Measurements from ENCODE around the gene ZBTB24.
"Not testable (repeated sequence)": the region's sequence is repeated elsewhere in the genome, so short reads cannot be mapped to it uniquely, and the experiment has no call there.

ZBTB24 gene

GRCh38 chr6:109467696-109468095 lies 15.3 kb downstream of the ZBTB24 start:
- no peak for DNase-seq

GRCh38 chr6:109466212-109466923 lies 16.7 kb downstream of the ZBTB24 start:
- no peak for DNase-seq

DNA sequence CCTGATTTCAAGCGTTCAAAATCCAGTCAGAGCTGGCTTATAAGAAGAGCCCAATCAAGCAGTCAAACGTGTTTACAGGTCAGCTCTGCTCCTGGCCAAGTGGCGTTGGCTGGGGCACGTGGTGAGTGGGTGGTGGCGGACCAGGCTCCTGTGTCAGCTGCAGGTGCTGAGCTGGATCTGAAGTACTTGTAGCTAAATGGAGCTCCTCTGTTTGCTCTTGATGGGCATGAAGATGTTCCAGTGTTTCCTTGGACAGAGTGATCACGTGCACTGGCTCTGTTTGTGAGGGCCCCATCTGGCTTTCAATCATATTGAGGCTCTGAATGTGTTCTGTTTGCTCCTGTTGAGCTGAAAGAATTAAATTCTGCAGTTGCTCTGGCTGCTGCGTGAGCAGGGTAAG lies 17.2 kb downstream of the ZBTB24 start:
- DNase-seq: no peak

DNA sequence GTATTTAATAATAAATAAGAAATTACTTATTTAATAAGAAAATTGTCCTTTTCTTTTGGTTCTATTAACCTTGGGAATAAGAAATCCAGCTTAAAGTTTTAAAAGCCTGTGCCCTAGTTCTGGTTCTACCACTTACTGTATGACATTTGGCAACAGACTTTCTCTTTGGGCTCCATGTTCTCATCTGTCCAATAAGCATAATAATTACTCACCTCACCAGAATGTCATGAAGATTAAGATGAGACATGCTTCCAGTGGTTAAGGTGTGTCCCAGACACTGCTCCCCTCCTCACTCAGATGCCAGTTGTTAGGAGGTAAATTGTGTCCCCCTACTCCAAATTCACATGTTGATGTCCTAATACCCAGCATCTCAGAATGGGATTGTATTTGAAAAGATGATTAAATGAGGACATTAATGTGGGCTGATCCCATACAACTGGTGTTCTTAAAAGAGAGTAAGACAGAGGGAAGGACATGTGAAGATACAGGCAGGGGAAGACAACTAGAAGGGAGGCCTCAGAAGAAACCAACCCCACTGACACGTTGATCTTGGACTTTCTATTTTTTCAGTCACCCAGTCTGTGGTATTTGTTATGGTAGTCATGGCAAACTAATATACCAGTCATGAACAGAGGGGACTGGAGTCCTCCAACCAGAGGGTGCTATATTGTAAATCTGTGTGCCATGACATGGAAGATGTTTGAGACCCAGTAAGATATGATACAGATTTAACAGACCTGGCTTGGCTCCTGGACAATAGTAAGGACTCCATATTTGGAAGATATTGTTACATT lies 21.1 kb downstream of the ZBTB24 start:
- DNase-seq: no peak

GRCh38 chr6:109461205-109461604 lies 21.8 kb downstream of the ZBTB24 start:
- not testable (repeated sequence) for DNase-seq

DNA sequence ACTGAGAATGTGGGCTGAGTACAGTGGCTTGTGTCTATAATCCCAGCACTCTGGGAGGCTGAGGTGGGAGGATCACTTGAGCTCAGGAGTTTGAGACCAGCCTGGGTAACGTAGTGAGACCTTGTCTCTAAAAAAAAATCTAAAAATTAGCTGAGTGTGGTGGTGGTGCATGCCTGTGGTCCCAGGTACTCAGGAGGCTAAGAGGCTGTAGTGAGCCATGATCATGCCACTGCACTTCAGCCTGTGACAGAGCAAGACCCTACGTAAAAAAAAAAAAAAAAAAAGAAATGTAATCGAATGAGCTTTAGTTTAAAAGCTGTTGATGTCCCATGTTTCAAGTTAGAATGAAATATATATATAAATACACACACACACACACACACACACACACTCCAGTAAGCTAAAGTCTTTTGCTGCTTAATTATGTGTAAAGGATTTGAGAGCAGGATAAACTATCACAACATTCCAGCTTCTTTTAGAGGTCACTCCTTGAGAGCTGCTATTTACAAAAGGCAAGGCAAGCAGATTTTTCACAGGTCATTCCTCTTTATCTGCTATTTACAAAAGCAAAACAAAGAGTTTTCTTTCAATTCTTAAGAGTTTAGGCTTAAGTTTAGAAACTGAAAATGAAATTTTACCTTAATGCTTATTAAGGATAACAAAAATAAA lies 22.7 kb downstream of the ZBTB24 start:
- peak; percentile 39 for DNase-seq

DNA sequence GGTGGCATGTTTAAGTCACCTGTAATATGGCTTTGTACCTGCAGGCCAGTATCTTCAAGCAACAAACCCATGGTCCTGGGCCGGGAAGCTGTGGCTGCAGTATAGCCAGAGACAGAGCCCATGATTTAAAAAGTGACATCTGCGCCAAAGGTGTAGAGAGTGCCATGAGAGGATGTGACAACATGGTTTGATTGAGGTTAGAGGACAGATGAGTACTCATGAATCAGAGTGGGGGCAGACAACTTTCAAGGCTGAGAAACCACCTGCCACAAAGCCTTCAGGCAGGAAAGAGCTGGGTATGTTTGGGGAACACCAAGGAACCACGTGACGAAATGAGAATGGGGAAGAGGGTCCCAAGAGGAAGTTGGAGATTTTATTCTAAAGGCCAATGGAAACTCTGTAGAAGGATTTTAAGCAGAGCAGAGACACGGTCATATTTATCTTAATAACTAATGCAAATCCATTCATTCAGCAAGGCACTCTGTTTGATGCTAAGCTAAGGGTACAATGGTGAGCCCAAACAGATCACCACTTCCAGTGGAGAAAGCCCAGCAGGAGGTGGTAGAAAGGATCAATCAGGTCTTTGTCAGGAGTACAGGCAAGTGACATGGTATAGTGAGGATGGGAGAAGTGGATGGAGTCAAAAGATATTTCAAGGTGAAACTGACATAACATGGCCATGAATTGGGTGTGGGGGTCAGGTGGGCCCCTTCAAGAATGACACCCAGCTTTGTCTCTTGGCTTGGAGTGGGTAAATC lies 24.1 kb downstream of the ZBTB24 start:
- no peak for DNase-seq

DNA sequence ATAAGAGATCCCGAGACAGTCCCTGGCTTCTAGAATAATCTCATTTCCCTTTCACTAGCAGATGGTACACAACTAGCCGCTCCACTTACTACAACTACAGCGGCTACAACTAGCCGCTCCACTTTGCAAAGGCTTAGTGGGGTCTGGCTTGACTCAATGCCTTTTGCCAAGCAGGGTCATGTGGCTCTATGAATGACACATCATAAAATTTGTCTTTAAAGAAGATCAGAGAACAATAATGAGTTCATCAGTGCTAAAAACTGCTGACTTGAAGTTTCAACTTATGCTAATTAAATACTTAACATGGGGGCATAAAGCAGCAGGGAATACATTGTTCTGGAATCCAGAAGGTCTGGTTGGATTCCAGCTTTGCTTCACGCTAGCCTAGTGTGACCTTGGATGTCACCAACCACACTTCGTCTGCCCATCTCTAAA lies 25.4 kb downstream of the ZBTB24 start:
- DNase-seq: no peak

- no peak for DNase-seq
Measured at GRCh38 chr6:109456710-109457561, 26.1 kb downstream of the ZBTB24 start.

- DNase-seq: no peak
Measured at GRCh38 chr6:109456111-109456583, 26.9 kb downstream of the ZBTB24 start.

GRCh38 chr6:109455437-109456110 lies 27.4 kb downstream of the ZBTB24 start, which contains the start of gene MICAL1:
MICAL1 (minus strand) TSS chr6:109455772; CDS start chr6:109454196, 1,576 bp downstream.
- DNase-seq: peak; percentile 26

DNA sequence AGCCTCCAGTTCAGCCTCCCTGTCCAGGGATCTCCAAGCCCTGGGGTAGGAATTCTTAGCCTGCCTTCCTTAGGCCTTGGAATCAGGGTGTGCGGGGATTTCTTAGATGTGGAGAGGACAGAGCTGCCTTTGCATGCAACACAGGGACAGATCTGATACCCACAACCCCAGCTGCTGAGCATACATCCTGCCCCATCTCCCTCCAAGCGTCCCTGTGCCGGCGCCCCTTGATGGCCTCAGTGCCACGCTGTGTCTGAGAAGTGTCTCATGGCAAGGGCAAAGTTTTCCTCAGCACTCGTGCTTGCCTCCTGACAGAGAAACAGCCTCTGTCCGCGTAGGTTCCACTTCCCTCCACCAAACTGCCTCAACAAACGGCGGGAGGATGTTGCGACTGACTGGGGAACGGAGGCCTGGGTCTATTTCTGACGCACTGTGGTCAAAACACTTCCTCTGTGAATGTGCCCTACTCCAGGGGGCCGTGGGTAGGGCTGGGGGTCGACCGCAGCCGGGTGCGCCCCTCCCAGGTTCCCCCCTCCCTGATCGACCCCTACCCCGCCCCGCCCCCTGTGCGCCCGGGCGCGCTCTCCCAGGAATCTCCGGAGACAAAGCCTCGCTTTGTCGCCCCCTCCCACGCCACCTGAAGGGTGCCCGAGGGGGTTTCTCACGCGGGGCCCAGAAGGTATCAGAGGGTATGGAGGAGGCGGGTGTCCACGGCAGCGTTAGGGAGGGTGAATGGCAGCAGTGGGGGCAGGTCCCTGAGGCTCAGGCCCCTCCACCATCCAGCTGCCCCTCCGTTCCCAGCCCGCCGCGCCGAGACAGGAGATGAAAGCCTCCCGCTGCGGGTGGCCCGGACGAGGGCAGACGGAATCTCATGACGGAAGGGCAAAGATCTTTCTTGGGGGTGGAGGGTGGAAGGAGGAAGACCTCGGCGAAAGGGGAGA lies 28.3 kb downstream of the ZBTB24 start:
- DNase-seq: no peak

- DNase-seq: no peak
Measured at GRCh38 chr6:109453594-109454495, 29.2 kb downstream of the ZBTB24 start.

DNA sequence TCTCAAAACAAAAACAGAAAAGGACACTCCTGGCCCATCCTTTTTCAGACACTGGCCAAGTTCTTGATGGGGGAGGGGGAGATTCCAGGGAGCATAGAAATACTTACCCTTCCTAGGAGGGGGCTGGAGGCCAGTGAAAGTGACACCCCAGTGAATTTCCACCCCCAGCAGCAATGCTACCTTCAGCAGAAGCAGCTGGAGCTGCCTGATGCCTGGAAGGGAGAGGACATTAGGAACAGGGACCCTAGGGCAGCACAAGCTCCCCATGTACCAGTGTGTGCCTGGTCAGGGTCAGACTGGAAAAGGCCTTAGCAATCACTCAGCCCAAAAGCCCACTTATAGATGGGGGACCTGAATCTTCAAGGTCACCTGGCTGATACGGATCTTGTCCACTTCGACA lies 29.9 kb downstream of the ZBTB24 start:
- no peak for DNase-seq

GRCh38 chr6:109452181-109452580 lies 30.8 kb downstream of the ZBTB24 start:
- no peak for DNase-seq

DNA sequence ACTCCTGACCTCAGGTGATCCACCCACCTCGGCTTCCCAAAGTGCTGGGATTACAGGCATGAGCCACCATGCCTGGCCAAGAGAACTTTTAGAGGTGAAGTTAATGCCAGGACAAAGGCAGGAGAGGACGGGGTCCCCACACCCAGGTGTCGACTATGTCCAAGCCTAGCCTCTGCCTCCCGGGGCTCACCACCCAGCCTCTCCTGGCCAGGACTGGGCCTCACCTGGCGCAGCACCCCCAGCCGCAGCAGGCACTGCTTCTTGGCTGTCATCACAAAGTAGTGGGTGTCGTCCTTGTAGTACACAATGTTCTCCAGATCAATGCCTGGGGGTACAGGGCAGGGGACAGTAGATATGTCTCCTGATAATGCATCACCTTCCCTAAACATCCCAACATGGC lies 31.6 kb downstream of the ZBTB24 start:
- DNase-seq: no peak

DNA sequence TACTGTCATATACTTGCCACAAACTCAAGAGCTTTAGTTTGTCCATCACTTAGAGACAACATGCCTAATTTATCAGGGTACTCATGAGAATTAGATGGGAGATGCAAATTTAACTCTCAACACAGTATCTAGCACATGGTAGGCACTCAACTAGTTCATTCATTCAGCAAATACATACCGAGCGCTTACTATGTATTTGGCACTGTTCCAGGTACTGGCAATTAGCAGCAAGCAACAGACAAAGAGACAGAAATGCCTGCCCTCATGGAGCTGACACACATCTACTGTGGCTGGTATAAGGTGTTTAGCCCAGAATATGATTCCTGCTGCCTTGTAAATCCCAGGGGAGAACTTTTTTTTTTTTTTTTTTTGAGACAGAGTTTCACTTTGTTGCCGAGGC lies 32.2 kb downstream of the ZBTB24 start:
- DNase-seq: no peak

DNA sequence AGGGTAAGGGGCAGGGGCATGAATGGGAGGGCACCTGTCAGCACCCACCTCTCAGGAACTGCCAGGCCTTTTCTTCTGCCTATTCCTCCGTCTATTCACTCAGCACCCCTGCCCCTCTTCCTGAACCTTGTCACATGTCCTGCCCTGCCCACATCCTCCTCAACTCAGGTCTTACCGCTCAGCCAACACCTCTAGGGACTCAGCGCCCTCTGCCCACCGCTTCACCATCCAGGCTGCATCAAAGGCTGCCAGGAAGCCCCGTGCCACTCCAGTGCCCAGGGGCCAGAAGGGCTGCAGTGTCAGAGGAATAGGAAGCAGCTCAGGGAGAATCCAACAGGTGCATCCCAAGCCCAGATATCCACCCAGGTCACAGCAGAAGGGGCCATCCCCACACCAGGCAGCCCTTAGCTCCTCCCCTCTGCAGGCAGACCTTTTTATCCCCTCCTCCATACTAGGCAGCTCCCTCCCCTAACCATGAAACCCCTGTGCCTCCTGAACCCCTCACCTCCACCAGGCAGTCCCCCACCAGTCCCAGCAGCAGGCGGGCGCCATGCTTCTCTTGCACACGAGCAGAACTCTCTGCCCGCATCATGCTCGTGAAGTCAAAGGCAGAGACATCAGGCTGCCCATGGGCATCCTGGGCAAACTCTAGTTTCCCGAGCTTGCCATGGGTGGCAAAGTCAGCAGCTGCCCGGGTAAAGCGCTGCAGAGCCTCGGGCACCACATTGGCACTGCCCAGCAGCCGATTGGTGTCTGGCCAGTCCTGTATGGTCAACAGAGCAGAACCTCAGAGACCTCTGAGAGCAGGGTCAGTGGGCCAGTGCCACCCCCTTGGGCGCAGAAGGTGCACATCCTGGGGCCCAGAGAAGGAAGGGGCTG lies 33.0 kb downstream of the ZBTB24 start:
- DNase-seq: no peak
